ENCODE data around the gene AFP.

Gene AFP

GRCh38 chr4:73470728-73471127 lies 34.7 kb downstream of the AFP start:
- no peak for DNase-seq

GRCh38 chr4:73477176-73477575 lies 41.2 kb downstream of the AFP start:
- no peak for DNase-seq

DNA sequence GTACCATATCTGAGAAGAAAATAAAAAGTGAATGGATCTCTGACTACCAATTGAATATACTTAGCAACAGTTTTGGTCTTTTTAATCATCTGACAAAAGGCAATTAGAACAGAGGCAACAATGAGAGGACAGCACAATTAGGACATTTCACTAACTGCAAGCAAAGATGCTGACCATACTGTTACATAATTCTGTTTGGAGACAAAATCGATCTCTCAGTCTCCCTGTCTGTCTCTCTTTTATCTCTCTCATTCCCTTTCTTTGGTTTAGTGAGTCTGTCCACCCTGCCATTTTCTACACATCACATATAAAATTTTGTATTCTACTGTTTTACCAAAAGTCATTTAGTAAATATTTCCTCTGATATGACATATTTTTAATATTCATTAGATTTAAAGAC lies 43.3 kb downstream of the AFP start:
- DNase-seq: no peak

DNA sequence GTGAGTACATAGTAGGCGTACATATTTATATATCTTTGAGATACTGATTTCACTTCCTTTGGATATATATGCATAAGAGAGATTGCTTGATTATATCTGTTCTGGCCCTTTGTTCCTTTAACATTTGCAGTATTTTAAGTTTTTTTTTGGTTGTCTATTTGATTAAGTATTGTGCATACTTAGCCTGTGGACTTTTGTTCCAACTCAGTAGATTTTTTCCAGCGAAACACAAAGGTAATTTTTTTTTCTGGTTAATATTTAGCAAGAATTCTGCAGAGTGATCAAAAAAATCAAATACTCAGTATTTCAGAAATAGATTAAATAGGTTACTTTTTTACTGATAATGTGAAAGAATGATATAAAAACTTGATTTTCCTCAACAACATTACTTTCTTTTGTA lies 45.3 kb downstream of the AFP start, which contains the start of gene AFM:
TSS of gene AFM (plus strand) at position 388 of the 400 bp plus-strand sequence. CDS start 31 bp downstream, outside the sequence.
- no peak for DNase-seq

GRCh38 chr4:73485085-73485484 lies 49.1 kb downstream of the AFP start:
- no peak for DNase-seq

DNA sequence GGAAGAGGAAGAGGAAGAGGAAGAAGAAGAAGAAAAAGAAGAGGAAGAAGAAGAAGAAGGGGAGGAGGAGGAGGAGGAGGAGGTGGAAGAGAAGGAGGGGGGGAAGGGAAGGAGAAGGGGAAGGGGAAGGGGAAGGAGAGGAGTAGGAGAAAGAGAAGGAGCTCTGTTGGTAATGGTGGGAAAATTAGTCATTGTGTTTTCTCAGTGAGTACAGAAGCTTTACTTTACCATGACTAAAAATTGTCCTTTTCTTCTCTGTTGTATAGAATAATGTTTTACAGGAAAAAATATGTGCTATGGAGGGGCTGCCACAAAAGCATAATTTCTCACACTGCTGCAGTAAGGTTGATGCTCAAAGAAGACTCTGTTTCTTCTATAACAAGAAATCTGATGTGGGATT lies 49.6 kb downstream of the AFP start:
- DNase-seq: no peak

GRCh38 chr4:73486497-73486896 lies 50.5 kb downstream of the AFP start:
- DNase-seq: no peak

DNA sequence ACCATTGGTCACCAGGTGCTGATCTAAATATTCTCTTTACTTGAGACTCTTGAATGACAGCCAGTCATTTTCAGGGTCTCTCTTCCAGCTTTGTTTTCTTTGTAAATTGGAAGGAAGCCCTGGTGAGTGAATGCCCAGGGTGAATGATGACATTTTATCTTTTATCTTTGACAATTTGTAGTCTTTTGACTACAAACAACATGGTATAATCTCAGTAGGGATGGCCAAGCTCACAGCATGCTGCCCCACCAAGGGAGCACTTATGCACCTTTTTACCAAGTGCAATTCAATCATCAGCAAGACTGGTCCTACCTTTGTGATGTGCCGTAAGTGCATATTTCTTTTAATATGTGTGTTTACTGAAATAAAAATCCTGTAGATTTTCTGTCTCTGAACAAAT lies 51.2 kb downstream of the AFP start:
- DNase-seq: no peak

GRCh38 chr4:73499996-73500765 lies 64.2 kb downstream of the AFP start:
- DNase-seq: no peak

GRCh38 chr4:73501664-73502265 lies 65.7 kb downstream of the AFP start:
- no peak for DNase-seq

DNA sequence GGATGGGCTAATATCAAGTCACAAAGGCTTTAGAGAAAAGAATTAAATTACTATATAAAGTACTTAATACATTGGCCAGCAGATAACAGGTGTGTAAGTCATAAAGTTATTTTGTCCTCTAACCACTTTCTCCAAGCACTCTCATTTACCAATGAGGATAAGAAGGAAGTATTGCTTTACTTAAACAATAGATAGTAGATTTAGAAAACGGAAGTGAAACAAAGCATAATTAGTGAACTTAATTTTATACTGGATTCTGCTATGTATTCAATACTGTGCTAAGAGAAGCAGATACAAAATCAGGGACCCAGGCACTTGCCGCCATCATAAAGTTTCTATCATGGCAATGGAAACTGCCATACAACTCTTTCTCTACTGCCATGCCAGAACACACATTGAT lies 69.5 kb downstream of the AFP start:
- DNase-seq: no peak

Data from hematopoietic multipotent progenitor cell treated with erythropoietin and hydrocortisone succinate and interleukin-3 and kit ligand, for 8 days (in vitro differentiated cells).